Erythroblast (primary cell): ENCODE data around the gene KCNG4.
A peak's percentile ranks its signal among the peaks of the same experiment; 100 is the strongest.

ENCODE experiments used
- DNase-seq, 2 experiments: peaks; one replicate each; lab custom pipeline; 2025; lab: John Stamatoyannopoulos, UW
- GATA1 ChIP-seq: IDR thresholded peaks from 2 replicates; pipeline ENCODE4 v1.6.1; 2011; ENCODE audit warnings: low read depth, mild to moderate bottlenecking, control low read depth, low read length, moderate library complexity
- POLR2A ChIP-seq: IDR thresholded peaks from 2 replicates; pipeline ENCODE4 v1.6.1; 2011; ENCODE audit warnings: mild to moderate bottlenecking, low read length

Gene KCNG4, protein sequence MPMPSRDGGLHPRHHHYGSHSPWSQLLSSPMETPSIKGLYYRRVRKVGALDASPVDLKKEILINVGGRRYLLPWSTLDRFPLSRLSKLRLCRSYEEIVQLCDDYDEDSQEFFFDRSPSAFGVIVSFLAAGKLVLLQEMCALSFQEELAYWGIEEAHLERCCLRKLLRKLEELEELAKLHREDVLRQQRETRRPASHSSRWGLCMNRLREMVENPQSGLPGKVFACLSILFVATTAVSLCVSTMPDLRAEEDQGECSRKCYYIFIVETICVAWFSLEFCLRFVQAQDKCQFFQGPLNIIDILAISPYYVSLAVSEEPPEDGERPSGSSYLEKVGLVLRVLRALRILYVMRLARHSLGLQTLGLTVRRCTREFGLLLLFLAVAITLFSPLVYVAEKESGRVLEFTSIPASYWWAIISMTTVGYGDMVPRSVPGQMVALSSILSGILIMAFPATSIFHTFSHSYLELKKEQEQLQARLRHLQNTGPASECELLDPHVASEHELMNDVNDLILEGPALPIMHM

DNA sequence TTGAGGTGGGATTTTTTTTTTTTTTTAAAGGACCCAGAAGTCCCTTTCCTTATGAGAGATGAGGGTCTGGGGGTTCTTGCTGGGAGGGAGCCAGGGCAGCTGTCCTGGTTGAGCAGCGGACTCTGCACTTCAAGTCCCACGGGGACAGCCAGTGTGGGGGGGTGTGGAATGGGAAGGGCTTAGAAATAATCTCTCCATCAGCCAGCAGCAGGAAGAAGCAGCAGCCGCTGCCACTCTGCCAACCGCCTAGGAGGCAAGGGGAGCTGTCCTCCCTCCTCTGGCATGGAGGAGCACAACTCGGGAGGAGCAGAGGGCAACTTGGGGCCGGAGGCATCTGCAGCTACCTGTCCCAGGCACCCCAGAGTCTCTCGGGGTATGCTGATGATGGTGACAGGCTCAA lies at the start of gene KCNG4:
TSS of gene KCNG4 (minus strand) at position 104 of the 400 bp plus-strand sequence. CDS start 2,527 bp downstream, outside the sequence.
- DNase-seq, result no peak
- TF ChIP-seq GATA1, result no peak
- TF ChIP-seq POLR2A, result no peak

DNA sequence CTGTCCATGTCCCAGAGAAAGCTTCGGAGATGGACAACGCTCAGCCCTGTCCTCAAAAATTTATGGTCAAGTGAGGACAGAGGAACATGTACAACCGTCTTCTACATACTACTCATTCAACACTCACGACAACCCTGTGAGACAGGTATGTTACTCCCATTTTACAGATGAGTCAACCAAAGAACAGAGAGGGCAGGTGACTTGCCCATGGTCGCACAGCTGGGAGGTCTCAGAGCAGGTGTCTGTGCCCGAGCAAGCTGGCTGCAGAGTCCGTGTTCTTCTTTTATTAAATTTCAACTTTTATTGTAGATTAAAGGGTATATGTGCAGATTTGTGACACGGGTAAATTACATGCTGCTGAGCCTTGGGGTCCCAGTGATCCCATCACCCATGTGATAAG lies 49.1 kb upstream of the KCNG4 start:
- DNase-seq, result no peak
- no peak for TF ChIP-seq POLR2A
- no peak for TF ChIP-seq GATA1

DNA sequence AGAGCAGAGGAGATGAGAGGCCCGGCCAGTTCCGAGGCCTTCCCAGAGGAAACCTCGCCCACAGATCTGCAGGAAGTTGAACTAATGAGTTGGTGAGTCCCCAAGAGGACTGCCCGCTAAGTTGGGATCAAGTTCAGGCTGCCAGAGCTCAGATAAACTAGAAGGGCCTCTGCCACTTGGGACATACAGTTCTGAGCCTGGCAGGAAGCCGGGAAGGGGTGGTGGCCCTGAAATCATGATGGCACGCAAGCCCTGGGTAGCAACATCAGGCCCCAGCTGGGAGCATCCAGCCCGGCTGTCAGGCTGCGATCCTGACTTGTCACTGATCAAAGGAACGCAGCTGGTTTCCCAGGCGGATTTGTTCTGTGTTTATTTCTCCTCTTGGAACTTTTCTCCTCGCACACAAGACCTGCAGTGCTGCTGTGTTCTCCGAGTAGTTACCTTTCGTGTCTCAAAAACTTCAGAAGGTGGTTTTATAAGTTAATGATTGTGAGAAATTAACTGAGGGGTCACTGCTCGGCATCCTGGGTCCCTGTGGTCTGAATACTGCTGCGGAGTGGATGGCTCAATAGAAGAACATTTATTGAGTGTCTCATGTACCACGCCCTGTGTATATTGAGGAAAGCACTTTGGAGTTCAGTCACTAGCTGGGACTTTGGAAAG lies 46.9 kb upstream of the KCNG4 start:
- TF ChIP-seq GATA1, result no peak
- TF ChIP-seq POLR2A, result no peak
- no peak for DNase-seq

DNA sequence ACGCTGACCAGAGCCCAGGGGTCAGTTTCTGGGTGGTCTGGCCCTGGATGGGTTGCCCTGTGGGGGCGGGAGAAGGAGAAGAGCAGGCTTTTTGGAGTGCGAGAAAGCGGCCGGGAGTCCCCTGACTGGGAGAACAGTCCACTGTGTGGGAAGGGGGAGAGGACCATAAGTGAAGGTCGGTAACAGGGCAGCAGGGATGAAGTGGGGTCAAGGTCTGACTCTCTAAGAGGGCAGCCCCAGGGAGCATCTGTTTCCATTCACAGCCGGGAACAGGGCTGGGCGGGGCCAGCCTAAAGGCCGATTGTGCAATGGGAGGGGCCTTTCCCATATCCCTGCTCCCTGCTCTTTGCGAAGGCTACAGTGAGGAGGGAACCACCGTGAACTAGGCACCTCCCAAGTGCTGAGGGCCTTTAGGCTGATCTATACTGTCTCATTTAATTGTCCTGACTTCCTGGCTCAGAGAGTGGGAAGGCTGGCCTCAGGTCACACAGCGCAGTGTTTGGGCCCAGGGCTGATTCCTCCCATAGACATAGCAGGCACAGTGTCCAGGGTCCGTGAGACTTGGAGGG lies 44.4 kb upstream of the KCNG4 start:
- DNase-seq, result no peak
- TF ChIP-seq GATA1 (no peak), POLR2A (no peak)

DNA sequence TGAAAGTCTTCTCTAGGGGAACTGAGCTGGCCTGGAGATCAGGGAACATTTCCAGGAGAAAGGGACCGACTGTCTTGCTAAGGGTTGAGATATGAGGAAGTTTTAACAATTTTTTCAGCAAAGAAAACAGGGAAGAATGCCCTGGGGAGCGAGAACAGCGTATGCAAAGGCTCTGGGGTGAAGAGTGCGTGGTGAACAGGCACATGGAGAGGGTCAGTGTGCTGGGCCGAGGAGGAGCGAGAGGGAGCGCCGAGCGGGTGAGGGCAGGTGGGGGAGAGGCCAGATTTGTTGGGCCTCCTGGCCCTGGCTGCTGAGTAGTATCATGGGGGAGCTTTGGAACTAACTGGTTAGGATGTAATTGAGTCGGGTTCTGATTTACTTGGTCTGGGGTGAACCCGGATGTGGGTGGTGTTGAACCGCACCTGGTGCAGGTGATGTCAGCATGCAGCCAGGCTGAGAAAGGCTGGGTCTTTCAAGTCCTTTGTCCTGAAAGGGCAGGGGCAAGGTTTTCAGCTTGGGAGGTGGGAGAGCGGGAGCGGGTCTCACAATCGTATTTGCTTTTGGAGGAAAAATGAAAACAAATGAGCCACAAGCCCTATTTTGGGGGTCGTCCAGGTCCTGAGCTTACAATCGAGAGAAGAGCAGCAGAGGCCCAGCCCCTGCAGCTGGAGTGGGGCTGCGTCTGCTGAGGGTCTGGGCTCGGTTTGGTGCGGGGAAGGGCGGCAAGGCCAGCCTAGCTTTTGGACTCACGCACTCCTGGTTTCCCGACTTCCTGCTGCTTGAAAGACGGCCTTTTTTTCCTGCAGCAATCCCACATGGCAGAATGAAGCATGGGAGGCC lies 43.7 kb upstream of the KCNG4 start:
- TF ChIP-seq GATA1 (no peak), POLR2A (no peak)
- no peak for DNase-seq

DNA sequence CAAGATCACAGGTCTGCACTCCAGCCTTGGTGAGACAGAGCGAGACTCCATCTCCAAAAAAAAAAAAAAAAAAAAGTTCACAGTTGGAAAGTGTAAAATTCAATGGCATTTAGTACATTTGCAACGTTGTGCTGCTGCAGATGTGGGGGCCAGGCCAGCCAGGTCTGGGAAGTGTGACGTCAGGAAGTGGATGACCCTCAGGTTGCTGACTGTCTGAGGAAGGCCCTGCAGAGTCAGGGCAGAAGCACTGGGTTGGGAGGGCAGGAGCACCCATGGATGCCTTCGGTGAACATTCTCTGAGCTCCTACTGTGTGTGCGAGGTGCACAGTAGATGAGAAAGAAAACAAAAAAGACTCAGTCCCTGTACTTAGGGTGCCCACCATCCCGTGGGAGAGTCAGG lies 42.7 kb upstream of the KCNG4 start:
- TF ChIP-seq GATA1 (no peak), POLR2A (no peak)
- DNase-seq, result no peak

DNA sequence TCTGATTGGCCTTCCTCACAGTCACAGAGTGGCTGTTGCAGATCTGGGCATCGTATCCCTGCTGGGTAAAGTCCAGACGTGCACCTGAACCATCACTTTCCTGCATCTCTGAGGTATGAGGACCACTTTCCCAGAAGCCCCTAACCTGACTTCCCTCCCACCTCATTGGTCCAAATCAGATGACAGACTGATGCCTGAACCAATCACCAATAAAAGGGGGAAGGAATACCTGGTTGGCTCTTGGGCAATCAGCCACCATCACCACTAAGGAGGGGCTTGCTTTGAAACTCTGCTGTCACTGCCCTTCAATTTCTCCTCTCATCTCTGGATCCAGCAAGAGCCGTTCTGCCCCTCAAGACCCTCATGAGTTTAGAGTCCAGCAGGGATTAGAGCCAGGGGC lies 41.3 kb upstream of the KCNG4 start:
- TF ChIP-seq GATA1 (no peak), POLR2A (no peak)
- peak; percentile 31 to 40 for DNase-seq

DNA sequence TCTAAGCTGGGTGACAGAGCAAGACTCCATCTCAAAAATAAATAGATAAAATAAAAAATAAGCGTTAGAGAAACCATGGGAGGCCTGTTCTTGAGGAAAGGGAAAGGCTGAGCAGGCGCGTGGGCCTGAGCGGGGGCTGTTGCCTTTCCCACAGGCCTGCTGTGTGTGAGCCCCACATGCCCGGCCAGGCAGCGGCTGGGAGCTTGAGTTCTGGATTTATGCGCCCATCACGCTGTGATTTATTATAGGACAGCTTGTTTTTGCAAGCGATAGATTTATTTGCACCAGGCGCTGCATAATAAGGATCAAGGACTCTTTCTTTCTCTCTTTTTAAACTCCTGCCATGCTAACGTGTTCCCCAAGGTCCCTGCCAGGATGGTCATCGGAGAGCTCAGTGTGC lies 40.1 kb upstream of the KCNG4 start:
- no peak for TF ChIP-seq POLR2A
- TF ChIP-seq GATA1, result no peak
- DNase-seq, result no peak

DNA sequence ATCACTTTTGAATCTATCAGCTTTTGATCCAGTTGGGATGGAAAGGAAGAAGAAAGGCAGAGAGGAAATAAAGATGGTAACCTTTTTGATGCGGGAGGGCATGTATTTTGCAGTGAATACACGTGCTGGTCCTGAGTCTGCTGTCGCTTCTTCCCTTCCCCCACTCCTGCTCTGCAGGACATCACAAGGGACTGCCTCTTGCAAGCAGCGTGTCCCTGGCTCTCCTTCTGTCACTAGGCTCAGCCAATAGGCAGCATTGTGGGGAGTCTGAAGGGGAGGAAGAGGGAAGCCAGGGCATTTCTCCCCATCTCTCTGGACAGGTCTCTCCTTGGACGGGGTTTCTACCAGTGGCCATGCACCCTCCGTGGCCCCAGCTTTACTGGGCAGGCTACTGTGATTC lies 39.2 kb upstream of the KCNG4 start:
- DNase-seq, result no peak
- TF ChIP-seq POLR2A (no peak), GATA1 (no peak)

DNA sequence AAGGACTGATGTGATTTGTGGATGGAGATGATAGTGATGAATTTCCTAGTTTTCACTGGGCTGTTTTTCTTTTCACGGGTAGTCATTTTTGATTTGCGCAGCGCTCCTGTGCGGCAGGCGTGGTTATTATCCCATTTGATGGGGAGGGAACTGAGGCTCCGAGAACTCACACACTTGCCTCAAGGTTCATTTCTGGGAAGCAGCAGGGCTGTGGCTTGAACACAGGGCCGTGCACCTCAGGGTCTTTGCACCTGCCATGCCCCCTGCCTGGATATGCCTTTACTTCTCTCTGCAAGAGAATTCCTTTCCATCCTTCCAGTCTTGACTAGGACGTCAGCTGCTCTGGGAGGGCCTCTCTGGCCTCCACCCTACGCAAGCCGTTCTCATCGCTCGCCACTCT lies 38.5 kb upstream of the KCNG4 start:
- no peak for TF ChIP-seq GATA1
- no peak for TF ChIP-seq POLR2A
- no peak for DNase-seq

DNA sequence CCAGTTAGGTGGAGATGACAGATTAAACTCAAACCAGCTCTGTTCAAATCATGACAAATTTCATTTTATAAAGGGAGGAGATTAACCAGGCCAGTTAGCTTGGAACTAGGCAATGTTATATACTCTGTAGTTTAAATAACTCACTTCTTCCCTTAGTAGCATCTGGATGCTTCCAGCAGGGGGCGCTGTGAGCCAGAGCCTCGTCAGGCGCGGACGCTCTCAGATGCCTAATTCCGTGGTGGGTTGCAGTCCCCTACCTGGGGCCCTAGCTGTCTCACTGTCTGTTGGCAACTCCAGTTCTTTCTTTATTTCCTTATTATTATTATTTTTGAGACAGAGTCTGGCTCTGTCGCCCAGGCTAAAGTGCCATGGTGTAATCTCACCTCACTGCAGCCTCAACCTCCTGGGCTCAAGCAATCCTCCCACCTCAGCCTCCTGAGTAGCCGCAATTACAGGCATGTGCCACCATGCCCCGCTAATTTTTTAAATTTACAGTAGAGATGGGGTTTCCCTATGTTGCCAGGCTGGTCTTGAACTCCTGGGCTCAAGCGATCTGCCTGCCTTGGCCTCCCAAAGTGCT lies 37.5 kb upstream of the KCNG4 start:
- TF ChIP-seq POLR2A (no peak), GATA1 (no peak)
- peak; percentile 51 to 73 for DNase-seq

DNA sequence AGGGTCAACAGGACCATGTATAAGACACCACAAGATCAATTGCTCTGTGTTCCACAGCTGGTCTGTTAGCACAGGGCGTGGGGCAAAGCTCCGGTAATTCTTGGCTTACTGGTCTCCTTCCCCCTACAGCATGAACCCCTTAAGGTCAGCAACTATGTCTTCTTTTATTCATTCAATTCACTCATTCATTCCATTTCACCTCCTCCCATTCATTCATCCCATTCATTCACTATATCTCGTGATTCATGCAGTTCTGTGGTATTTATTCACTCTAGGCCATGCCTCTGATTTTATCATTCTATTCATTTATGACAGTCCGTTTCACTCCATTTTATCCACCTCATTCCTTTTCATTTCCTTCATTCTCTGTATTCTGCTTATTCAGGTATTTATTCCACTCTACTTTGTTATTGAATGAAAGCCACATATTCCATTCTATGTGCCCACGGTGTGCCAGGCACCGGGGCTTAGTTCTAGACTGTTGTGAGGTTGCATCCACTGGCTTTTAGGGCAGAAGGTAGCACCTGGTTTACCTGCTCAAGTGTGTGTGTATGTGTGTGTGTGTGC lies 35.9 kb upstream of the KCNG4 start:
- TF ChIP-seq GATA1, result no peak
- DNase-seq, result no peak

DNA sequence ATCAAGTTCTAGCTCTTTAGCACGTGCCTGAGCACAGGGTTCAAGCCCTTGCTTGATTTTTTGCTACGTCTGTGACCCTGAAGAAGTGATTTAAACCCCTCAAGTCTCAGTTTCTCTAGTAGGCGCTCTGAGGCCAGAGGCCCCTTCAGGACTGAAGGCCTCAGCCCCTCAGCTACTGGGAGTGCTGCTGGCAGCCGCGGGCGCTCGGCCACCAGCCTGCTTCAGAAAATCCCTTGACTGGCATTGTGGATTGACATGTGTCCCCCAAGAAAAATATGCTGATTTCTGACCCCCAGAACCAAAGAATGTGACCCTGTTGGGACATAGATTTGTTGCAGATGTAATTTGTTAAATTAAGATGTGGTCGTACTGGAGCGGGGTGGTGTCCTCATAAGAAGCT lies 34.7 kb upstream of the KCNG4 start:
- TF ChIP-seq GATA1, result no peak
- TF ChIP-seq POLR2A, result no peak
- DNase-seq, result no peak
